Suprapubic skin (tissue), 4 donors: ENCODE data around the gene HNMT. TPM values are rescaled to one million over a fixed set of nuclear protein-coding genes. Genes with fewer than 3 reads are reported as not detected.

Experiments used
- DNase-seq, 2 donors: peaks; one replicate each; pipeline ENCODE4 v3.0.0-alpha.2; 2019; ENCODE audit warnings: low spot score in 2 of 2
- H3K27ac ChIP-seq: fragments of 200-600 bp; sonication (generic); one replicate; pipeline ENCODE4 v1.5.1; 2019
- H3K27me3 ChIP-seq: fragments of 200-600 bp; sonication (generic); one replicate; pipeline ENCODE4 v1.5.1; 2019
- H3K36me3 ChIP-seq: fragments of 200-600 bp; sonication (generic); one replicate; pipeline ENCODE4 v1.5.1; 2019
- H3K4me1 ChIP-seq: fragments of 200-600 bp; sonication (generic); one replicate; pipeline ENCODE4 v1.5.1; 2019
- H3K4me3 ChIP-seq: fragments of 200-600 bp; sonication (generic); one replicate; pipeline ENCODE4 v1.5.1; 2019; ENCODE audit warnings: mild to moderate bottlenecking
- H3K9me3 ChIP-seq: fragments of 200-600 bp; sonication (generic); one replicate; pipeline ENCODE4 v1.5.1; 2019
- EP300 ChIP-seq: sonication (generic); formaldehyde crosslinking; IDR thresholded peaks from one replicate; pipeline ENCODE4 v1.6.1; 2017; ENCODE audit warnings: antibody characterized with exemption
- POLR2A ChIP-seq, 2 donors: fragments of 450-650 bp; IDR thresholded peaks; one replicate each; pipeline ENCODE4 v1.6.1; 2017; ENCODE audit warnings: antibody characterized with exemption in 2 of 2, mild to moderate bottlenecking in 2 of 2, moderate library complexity in 2 of 2
- POLR2AphosphoS5 ChIP-seq, 3 donors: sonication (generic); formaldehyde crosslinking; IDR thresholded peaks; one replicate each; pipeline ENCODE4 v1.6.1; 2017; ENCODE audit warnings: antibody characterized with exemption in 3 of 3
- WGBS: methylation state at CpG from one replicate; pipeline ENCODE4 v1.1.5; 2018; 5-methylcytosine and 5-hydroxymethylcytosine counted together
- total RNA-seq, 4 donors: library from RNA; depleted of rRNA; stranded (reverse); fragments of >200 nt; gene quantifications; one replicate each; pipeline ENCODE4 v1.1.0, GENCODE V29; 2016
- TF ChIP-seq, protein P1 (sequence below), 2 donors: fragments of 200-600 bp in 1 of 2; fragments of 450-650 bp in 1 of 2; sonication (generic) in 1 of 2; IDR thresholded peaks; one replicate each; pipeline ENCODE4 v1.5.1; 2016 to 2019; ENCODE audit warnings: antibody characterized with exemption in 2 of 2, mild to moderate bottlenecking in 1 of 2, moderate library complexity in 1 of 2

HNMT gene
- total RNA-seq, 4 donors from 2014 or later = 16.7 to 28.5 (median 19.9) TPM

GRCh38 chr2:137947032-137947727 lies 17.1 kb upstream of the HNMT start:
- Histone ChIP-seq H3K27ac (no peak overlapping the region), H3K4me3 (no peak overlapping the region), H3K4me1 (no peaks in the 10 kb centered on the region), H3K27me3 (no peaks in the 10 kb centered on the region), H3K36me3 (no peaks in the 10 kb centered on the region), H3K9me3 (no peaks in the 10 kb centered on the region)
- 85% methylated on average over 3 of the region's 3 CpGs for WGBS
- TF ChIP-seq, protein P1, sequence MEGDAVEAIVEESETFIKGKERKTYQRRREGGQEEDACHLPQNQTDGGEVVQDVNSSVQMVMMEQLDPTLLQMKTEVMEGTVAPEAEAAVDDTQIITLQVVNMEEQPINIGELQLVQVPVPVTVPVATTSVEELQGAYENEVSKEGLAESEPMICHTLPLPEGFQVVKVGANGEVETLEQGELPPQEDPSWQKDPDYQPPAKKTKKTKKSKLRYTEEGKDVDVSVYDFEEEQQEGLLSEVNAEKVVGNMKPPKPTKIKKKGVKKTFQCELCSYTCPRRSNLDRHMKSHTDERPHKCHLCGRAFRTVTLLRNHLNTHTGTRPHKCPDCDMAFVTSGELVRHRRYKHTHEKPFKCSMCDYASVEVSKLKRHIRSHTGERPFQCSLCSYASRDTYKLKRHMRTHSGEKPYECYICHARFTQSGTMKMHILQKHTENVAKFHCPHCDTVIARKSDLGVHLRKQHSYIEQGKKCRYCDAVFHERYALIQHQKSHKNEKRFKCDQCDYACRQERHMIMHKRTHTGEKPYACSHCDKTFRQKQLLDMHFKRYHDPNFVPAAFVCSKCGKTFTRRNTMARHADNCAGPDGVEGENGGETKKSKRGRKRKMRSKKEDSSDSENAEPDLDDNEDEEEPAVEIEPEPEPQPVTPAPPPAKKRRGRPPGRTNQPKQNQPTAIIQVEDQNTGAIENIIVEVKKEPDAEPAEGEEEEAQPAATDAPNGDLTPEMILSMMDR (IDR thresholded peaks at IDR 0.05) = no peak
- TF ChIP-seq POLR2AphosphoS5 (IDR thresholded peaks at IDR 0.05) = no peak
- no peak for TF ChIP-seq EP300
- no peak for TF ChIP-seq POLR2A (IDR thresholded peaks at IDR 0.05)
- DNase-seq = no peak

DNA sequence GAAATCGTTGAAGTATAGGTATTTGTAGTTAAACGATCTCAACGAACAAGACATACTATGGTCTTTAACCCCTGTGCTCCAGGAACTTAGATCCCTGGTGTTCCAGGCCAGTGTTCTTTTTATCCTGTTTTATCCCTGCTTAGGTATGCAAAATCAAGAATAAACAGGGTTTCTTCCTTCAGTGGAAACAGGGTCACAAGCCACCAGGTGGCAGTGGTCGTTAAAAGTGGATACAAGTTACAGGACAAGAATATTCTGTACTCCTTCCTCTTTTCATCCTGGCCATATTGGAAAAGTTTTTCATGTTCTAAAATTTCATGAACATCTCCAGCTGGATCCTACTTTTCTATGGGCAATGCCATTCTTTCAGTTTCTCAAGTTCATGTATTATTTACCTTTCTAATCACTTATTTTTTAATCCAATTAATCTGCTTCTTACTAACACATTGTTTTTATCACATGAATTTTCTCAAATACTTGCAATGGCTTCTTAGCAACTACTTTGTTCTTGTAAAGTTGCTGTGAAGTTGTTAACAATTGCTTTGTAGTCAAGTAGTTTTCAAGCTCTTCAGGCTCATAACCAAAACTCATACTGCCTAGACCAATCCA lies 16.4 kb upstream of the HNMT start:
- no peaks in the 10 kb centered on the region for H3K4me1 ChIP-seq
- H3K9me3 ChIP-seq = no peaks in the 10 kb centered on the region
- no peaks in the 10 kb centered on the region for H3K27me3 ChIP-seq
- no peaks in the 10 kb centered on the region for H3K36me3 ChIP-seq
- WGBS = 37% methylated on average over 4 of the region's 4 CpGs
- H3K27ac ChIP-seq = no peak overlapping the region
- no peak overlapping the region for H3K4me3 ChIP-seq
- peak in 1 of 2 donors; percentile 66 for DNase-seq
- TF ChIP-seq EP300 (no peak), POLR2A (IDR thresholded peaks at IDR 0.05) (no peak), POLR2AphosphoS5 (IDR thresholded peaks at IDR 0.05) (no peak)
- TF ChIP-seq, protein P1 (IDR thresholded peaks at IDR 0.05) = peak; percentile 34 to 56

DNA sequence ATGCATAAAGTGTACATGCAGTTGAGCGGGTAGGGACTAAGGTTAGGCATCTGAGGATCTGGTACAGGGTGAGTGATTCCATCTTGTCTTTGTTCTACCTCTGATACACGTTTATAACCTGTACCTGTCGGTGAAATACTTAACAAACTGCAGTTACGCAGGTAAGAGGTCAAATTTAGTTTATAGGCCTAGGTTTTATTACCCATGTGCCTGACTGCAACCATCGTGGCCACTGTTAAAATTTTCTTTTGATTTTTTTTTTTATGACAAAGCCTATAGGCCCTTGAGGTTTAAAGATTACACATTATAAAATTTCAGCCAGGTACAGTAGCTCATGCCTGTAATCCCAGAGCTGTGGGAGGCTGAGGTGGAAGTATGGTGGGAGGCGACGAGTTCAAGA lies 15.4 kb upstream of the HNMT start:
- Histone ChIP-seq H3K27ac (no peak overlapping the region), H3K9me3 (no peaks in the 10 kb centered on the region), H3K27me3 (no peaks in the 10 kb centered on the region), H3K36me3 (no peaks in the 10 kb centered on the region), H3K4me3 (no peak overlapping the region), H3K4me1 (no peaks in the 10 kb centered on the region)
- 75% methylated on average over 7 of the region's 7 CpGs for WGBS
- no peak for TF ChIP-seq POLR2A (IDR thresholded peaks at IDR 0.05)
- TF ChIP-seq POLR2AphosphoS5 (IDR thresholded peaks at IDR 0.05) = no peak
- no peak for TF ChIP-seq EP300
- DNase-seq = no peak

- H3K4me3 ChIP-seq = no peak overlapping the region
- TF ChIP-seq, protein P1 (IDR thresholded peaks at IDR 0.05) = no peak
- TF ChIP-seq POLR2A (IDR thresholded peaks at IDR 0.05) (no peak), POLR2AphosphoS5 (IDR thresholded peaks at IDR 0.05) (no peak), EP300 (no peak)
- H3K27me3 ChIP-seq = no peaks in the 10 kb centered on the region
- H3K36me3 ChIP-seq = no peaks in the 10 kb centered on the region
- no peak overlapping the region for H3K27ac ChIP-seq
- H3K9me3 ChIP-seq = no peaks in the 10 kb centered on the region
- WGBS = 85% methylated on average over 4 of the region's 4 CpGs
- DNase-seq = no peak
- no peaks in the 10 kb centered on the region for H3K4me1 ChIP-seq
Measured at GRCh38 chr2:137950238-137950637, 14.0 kb upstream of the HNMT start.

- 80% methylated on average over 3 of the region's 3 CpGs for WGBS
- TF ChIP-seq EP300 (no peak), POLR2A (IDR thresholded peaks at IDR 0.05) (no peak), POLR2AphosphoS5 (IDR thresholded peaks at IDR 0.05) (no peak)
- TF ChIP-seq, protein P1 (IDR thresholded peaks at IDR 0.05) = no peak
- H3K36me3 ChIP-seq = no peaks in the 10 kb centered on the region
- DNase-seq = no peak
- no peak overlapping the region for H3K4me3 ChIP-seq
- H3K27me3 ChIP-seq = no peaks in the 10 kb centered on the region
- no peaks in the 10 kb centered on the region for H3K4me1 ChIP-seq
- H3K9me3 ChIP-seq = no peaks in the 10 kb centered on the region
- H3K27ac ChIP-seq = no peak overlapping the region
Measured at GRCh38 chr2:137951586-137951985, 12.7 kb upstream of the HNMT start.
